Measurements from ENCODE around the gene KRTAP19-5. TPM values are rescaled to one million over a fixed set of nuclear protein-coding genes. Genes with fewer than 3 reads are reported as not detected.
"Not testable (repeated sequence)": the region's sequence is repeated elsewhere in the genome, so short reads cannot be mapped to it uniquely, and the experiment has no call there.

Gene KRTAP19-5
- not detected for total RNA-seq

DNA sequence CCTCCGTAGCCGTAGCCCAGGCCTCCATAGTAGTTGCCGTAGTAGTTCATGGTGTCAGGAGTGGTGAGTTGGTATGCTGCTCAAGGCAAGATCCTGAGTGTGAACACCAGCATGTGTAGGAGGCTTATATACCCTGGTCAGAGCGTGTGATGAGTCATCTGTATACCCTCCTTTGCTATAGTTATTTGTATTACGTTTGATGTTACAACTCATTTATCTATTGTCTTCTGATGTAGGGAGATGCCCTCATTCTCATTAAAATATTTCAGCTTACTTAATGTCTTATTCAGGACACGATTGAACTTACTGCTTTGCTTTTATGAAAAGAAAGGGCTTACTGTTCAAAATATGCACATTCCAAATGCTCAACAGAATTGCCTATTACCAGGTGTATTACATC is at the start of gene KRTAP19-5:
Gene KRTAP19-5, minus strand, starts transcription at position 101 of the 400 bp plus-strand sequence. Its CDS starts 51 bp downstream, at position 50.
- H3K4me3 ChIP-seq (ENCODE audit: low read length): no peak within 1 kb of the TSS
- no peaks in the 10 kb centered on the region for H3K9me3 ChIP-seq (ENCODE audit: low read depth, low read length)
- H3K27me3 ChIP-seq (ENCODE audit: insufficient read depth, low read length): no peaks in the 10 kb centered on the region
- H3K4me1 ChIP-seq (ENCODE audit: insufficient read depth, low read length): no peaks in the 10 kb centered on the region

DNA sequence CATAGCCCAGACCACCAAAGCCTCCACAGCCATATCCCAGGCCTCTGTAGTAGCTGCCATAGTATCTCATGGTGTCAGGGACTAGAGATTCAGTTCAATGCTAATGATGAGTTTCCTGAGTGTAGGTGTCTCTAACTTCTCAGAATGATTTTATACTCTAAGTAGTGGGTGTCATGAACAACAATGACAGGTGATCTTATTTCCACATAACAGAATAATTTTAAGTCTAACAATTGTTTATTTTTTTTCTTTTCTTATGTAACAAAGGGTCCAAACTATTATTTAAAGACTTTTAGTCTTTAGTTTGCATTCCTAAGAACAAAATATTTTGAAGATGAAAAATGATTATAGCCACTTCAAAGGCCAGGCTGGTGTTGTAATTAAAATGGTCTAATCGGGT is 39.8 kb upstream of the KRTAP19-5 start, which contains the start of gene KRTAP19-6:
Gene KRTAP19-6, minus strand, starts transcription at position 101 of the 400 bp plus-strand sequence. Its CDS starts 31 bp downstream, at position 70.
- Histone ChIP-seq H3K27me3 (ENCODE audit: insufficient read depth, low read length) (no peaks in the 10 kb centered on the region), H3K4me3 (ENCODE audit: low read length) (no peak within 1 kb of the TSS), H3K4me1 (ENCODE audit: insufficient read depth, low read length) (no peaks in the 10 kb centered on the region), H3K9me3 (ENCODE audit: low read depth, low read length) (no peaks in the 10 kb centered on the region)

DNA sequence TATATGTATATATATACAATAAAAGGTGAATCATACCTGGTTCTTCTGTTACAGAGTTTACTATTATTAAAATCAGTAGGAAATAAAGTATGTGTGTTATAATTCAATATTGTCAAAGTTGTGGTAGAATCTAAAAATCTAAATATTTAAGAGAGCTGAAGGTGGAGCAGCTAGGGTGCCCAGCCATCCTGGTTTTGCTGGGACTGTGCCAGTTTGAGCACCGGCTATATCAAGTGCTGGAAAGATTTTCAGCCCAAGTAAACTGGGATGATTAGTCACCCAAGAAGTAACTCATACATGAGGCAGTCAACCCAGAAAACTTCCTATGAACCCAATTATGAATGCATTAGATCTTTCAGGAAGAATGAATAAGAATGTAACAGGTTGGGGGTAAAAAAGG is 16.9 kb upstream of the KRTAP19-5 start:
- Histone ChIP-seq H3K4me1 (ENCODE audit: insufficient read depth, low read length) (no peaks in the 10 kb centered on the region), H3K27me3 (ENCODE audit: insufficient read depth, low read length) (no peaks in the 10 kb centered on the region), H3K9me3 (ENCODE audit: low read depth, low read length) (peaks cover 4% of the 10 kb centered on the region), H3K4me3 (ENCODE audit: low read length) (no peak overlapping the region)

GRCh38 chr21:30515681-30516080 is 13.7 kb upstream of the KRTAP19-5 start:
- peaks cover 4% of the 10 kb centered on the region for H3K9me3 ChIP-seq (ENCODE audit: low read depth, low read length)
- H3K4me3 ChIP-seq (ENCODE audit: low read length): no peak overlapping the region
- H3K27me3 ChIP-seq (ENCODE audit: insufficient read depth, low read length): no peaks in the 10 kb centered on the region
- no peaks in the 10 kb centered on the region for H3K4me1 ChIP-seq (ENCODE audit: insufficient read depth, low read length)

DNA sequence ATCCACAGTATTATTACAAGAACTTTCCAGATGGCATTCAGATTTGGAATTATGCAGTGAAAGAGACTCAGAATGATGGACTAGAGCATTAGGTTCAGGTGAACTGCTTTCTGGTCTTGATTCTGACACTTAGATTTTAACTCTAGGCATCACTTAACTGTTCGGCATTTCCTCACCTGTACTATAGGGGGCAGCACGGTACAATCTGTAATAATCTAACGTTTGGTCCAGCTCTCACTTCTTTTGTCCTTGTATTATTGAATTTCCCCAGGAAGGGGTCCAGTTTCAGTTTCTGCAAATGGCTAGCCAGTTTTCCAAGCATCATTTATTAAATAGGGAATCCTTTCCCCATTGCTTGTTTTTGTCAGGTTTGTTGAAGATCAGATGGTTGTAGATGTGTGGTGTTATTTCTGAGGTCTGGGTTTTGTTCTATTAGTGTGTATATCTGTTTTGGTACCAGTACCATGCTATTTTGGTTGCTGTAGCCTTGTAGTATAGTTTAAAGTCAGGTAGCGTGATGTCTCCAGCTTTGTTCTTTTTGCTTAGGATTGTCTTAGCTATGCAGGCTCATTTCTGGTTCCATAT is 3.8 kb upstream of the KRTAP19-5 start:
- H3K4me1 ChIP-seq (ENCODE audit: insufficient read depth, low read length); H3K9me3 ChIP-seq (ENCODE audit: low read depth, low read length): not testable (repeated sequence)

GRCh38 chr21:30497065-30497464 is 4.9 kb downstream of the KRTAP19-5 start, which contains the start of gene KRTAP19-4:
KRTAP19-4 (minus strand) TSS chr21:30497165; CDS start chr21:30497110, 55 bp downstream.
- H3K4me1 ChIP-seq (ENCODE audit: insufficient read depth, low read length): no peaks in the 10 kb centered on the region
- H3K27me3 ChIP-seq (ENCODE audit: insufficient read depth, low read length): no peaks in the 10 kb centered on the region
- H3K4me3 ChIP-seq (ENCODE audit: low read length): no peak within 1 kb of the TSS
- H3K9me3 ChIP-seq (ENCODE audit: low read depth, low read length): no peaks in the 10 kb centered on the region

More for the DNA sequence above, 3.8 kb upstream of the KRTAP19-5 start:
- H3K27me3 ChIP-seq (ENCODE audit: insufficient read depth, low read length); H3K4me3 ChIP-seq (ENCODE audit: low read length): not testable (repeated sequence)

- Histone ChIP-seq H3K4me1 (ENCODE audit: insufficient read depth, low read length) (no peaks in the 10 kb centered on the region), H3K9me3 (ENCODE audit: low read depth, low read length) (no peaks in the 10 kb centered on the region), H3K27me3 (ENCODE audit: insufficient read depth, low read length) (no peaks in the 10 kb centered on the region), H3K4me3 (ENCODE audit: low read length) (no peak within 1 kb of the TSS)
These were observed 9.9 kb downstream of the KRTAP19-5 start, which contains the start of gene KRTAP19-3 for GRCh38 chr21:30491963-30492428. KRTAP19-3 (minus strand) TSS chr21:30492013; CDS start chr21:30491957, 56 bp downstream.

- H3K4me3 ChIP-seq (ENCODE audit: low read length): no peak within 1 kb of the TSS
These were observed 14.6 kb downstream of the KRTAP19-5 start, which contains the start of gene KRTAP19-2 for GRCh38 chr21:30487336-30487735. KRTAP19-2 (minus strand) TSS chr21:30487436; CDS start chr21:30487348, 88 bp downstream.

GRCh38 chr21:30486180-30486579 is 15.8 kb downstream of the KRTAP19-5 start:
- Histone ChIP-seq H3K9me3 (ENCODE audit: low read depth, low read length) (no peaks in the 10 kb centered on the region), H3K4me1 (ENCODE audit: insufficient read depth, low read length) (no peaks in the 10 kb centered on the region), H3K4me3 (ENCODE audit: low read length) (no peak overlapping the region), H3K27me3 (ENCODE audit: insufficient read depth, low read length) (no peaks in the 10 kb centered on the region)

More at GRCh38 chr21:30487336-30487735, 14.6 kb downstream of the KRTAP19-5 start, which contains the start of gene KRTAP19-2:
- H3K4me1 ChIP-seq (ENCODE audit: insufficient read depth, low read length): no peaks in the 10 kb centered on the region
- no peaks in the 10 kb centered on the region for H3K9me3 ChIP-seq (ENCODE audit: low read depth, low read length)
- H3K27me3 ChIP-seq (ENCODE audit: insufficient read depth, low read length): no peaks in the 10 kb centered on the region

DNA sequence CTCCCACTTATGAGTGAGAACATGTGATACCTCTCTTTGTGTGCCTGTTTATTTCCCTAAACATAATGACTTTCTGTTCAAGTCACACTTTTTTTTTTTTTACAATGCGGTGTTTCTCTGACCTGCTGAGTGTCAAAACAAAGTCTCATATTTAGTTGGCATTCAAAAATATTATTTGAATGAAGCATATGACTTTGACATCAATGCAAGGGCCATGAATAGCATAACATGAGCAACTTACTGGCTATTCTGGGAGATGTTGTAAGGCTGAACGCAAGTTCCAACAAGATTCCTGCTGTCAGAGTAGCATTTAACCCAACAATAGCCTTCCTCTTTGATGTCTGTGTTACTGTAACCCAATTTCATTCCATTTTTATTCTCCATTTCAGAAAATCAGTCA is 19.8 kb downstream of the KRTAP19-5 start:
- Histone ChIP-seq H3K27me3 (ENCODE audit: insufficient read depth, low read length) (no peaks in the 10 kb centered on the region), H3K9me3 (ENCODE audit: low read depth, low read length) (no peaks in the 10 kb centered on the region), H3K4me3 (ENCODE audit: low read length) (no peak overlapping the region), H3K4me1 (ENCODE audit: insufficient read depth, low read length) (no peaks in the 10 kb centered on the region)

DNA sequence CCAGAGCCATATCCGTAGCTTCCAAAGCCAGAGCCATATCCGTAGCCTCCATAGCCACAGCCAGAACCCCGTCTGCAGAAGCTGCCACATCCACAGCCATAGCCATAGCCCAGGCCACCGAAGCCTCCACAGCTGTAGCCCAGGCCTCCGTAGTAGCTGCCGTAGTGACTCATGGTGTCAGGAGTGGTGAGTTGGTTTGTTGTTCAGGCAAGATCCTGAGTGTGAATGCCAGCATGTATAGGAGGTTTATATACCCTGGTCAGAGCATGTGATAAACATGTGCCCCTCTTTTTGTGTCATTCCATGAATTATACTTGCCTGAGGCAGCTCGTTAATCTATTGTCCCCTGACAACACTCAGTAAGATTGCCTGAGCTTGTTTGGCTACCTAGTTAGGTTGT is 21.8 kb downstream of the KRTAP19-5 start, which contains the start of gene KRTAP19-1:
Gene KRTAP19-1, minus strand, starts transcription at position 223 of the 400 bp plus-strand sequence. Its CDS starts 50 bp downstream, at position 173.
- H3K9me3 ChIP-seq (ENCODE audit: low read depth, low read length): no peaks in the 10 kb centered on the region
- H3K4me1 ChIP-seq (ENCODE audit: insufficient read depth, low read length): no peaks in the 10 kb centered on the region
- H3K27me3 ChIP-seq (ENCODE audit: insufficient read depth, low read length): no peaks in the 10 kb centered on the region
- H3K4me3 ChIP-seq (ENCODE audit: low read length): no peak within 1 kb of the TSS

GRCh38 chr21:30479259-30479658 is 22.7 kb downstream of the KRTAP19-5 start:
- H3K9me3 ChIP-seq (ENCODE audit: low read depth, low read length): no peaks in the 10 kb centered on the region
- no peak overlapping the region for H3K4me3 ChIP-seq (ENCODE audit: low read length)
- no peaks in the 10 kb centered on the region for H3K27me3 ChIP-seq (ENCODE audit: insufficient read depth, low read length)
- no peaks in the 10 kb centered on the region for H3K4me1 ChIP-seq (ENCODE audit: insufficient read depth, low read length)

DNA sequence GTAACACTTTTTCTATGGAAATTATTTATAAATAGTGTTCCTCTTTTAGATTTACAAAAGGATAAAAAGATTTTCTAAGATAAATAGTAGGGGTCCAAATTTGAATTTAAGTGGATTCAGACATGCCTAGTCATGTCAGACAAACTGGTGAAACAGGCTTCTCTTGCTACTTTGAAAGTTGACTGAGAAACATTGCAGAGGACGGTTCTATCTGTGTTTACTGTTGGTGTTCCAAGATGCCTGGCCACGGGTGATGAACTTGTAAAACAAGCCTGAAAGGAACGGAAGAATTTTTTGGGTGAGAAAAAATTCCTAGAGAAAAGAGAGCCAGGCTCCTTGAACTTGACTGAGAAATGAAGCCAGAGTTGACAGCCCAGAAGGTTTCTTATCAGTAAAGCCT is 23.9 kb downstream of the KRTAP19-5 start:
- H3K4me1 ChIP-seq (ENCODE audit: insufficient read depth, low read length): no peaks in the 10 kb centered on the region
- H3K9me3 ChIP-seq (ENCODE audit: low read depth, low read length): no peaks in the 10 kb centered on the region
- no peaks in the 10 kb centered on the region for H3K27me3 ChIP-seq (ENCODE audit: insufficient read depth, low read length)
- no peak overlapping the region for H3K4me3 ChIP-seq (ENCODE audit: low read length)

- no peaks in the 10 kb centered on the region for H3K9me3 ChIP-seq (ENCODE audit: low read depth, low read length)
- no peak overlapping the region for H3K4me3 ChIP-seq (ENCODE audit: low read length)
- no peaks in the 10 kb centered on the region for H3K27me3 ChIP-seq (ENCODE audit: insufficient read depth, low read length)
- H3K4me1 ChIP-seq (ENCODE audit: insufficient read depth, low read length): no peaks in the 10 kb centered on the region
These were observed 32.8 kb downstream of the KRTAP19-5 start for GRCh38 chr21:30468900-30469714.

DNA sequence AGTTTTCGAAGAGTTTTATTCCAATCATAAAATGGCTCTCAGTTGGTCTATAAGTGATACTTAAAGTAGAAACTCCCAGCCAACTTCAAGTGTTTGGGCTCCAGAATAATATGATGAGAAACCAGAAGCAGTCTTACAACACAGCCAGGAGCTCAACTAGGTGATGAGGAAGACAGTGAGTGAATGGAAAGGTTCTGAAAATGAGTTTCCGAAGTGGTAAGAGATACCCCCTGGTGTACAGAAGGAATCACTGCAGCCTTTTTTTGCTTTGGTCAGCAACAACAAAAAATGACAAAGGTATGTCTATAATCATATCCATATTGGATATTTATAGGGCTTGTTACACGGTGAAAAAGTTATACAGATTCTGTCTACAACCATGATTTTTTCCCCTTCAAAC is 38.2 kb downstream of the KRTAP19-5 start:
- Histone ChIP-seq H3K27me3 (ENCODE audit: insufficient read depth, low read length) (no peaks in the 10 kb centered on the region), H3K4me1 (ENCODE audit: insufficient read depth, low read length) (no peaks in the 10 kb centered on the region), H3K9me3 (ENCODE audit: low read depth, low read length) (no peaks in the 10 kb centered on the region), H3K4me3 (ENCODE audit: low read length) (no peak overlapping the region)

All from mononuclear cell (primary cell).